Stomach smooth muscle (tissue), 2 donors: ENCODE measurements around the gene GADD45GIP1.
"Not testable (repeated sequence)": the region's sequence is repeated elsewhere in the genome, so short reads cannot be mapped to it uniquely, and the experiment has no call there.

Experiments
- H3K27ac ChIP-seq: one replicate; pipeline ENCODE4 v1.7.0; 2013; ENCODE audit warnings: mild to moderate bottlenecking, low read length, inconsistent platforms
- H3K27me3 ChIP-seq, 2 donors: one replicate each; pipeline ENCODE4 v1.7.0; 2013; ENCODE audit warnings: low read length in 2 of 2; ENCODE audit not compliant: insufficient read depth in 2 of 2, control insufficient read depth in 1 of 2
- H3K36me3 ChIP-seq, 2 donors: one replicate each; pipeline ENCODE4 v1.7.0; 2013; ENCODE audit warnings: low read length in 2 of 2; ENCODE audit not compliant: control insufficient read depth in 2 of 2, insufficient read depth in 2 of 2
- H3K4me1 ChIP-seq: one replicate; pipeline ENCODE4 v1.7.0; 2013; ENCODE audit warnings: low read length; ENCODE audit not compliant: control insufficient read depth, insufficient read depth
- H3K4me3 ChIP-seq, 2 donors: one replicate each; pipeline ENCODE4 v1.7.0; 2013; ENCODE audit warnings: low read length in 2 of 2
- H3K9ac ChIP-seq, 2 donors: one replicate each; pipeline ENCODE4 v1.7.0; 2013; ENCODE audit warnings: low read length in 2 of 2, mild to moderate bottlenecking in 1 of 2
- H3K9me3 ChIP-seq, 2 donors: one replicate each; pipeline ENCODE4 v1.7.0; 2013; ENCODE audit warnings: low read length in 2 of 2; ENCODE audit not compliant: control insufficient read depth in 2 of 2
- donor health status: healthy.
- donor health status: Pancreatic carcinoma.

The GADD45GIP1 gene

DNA sequence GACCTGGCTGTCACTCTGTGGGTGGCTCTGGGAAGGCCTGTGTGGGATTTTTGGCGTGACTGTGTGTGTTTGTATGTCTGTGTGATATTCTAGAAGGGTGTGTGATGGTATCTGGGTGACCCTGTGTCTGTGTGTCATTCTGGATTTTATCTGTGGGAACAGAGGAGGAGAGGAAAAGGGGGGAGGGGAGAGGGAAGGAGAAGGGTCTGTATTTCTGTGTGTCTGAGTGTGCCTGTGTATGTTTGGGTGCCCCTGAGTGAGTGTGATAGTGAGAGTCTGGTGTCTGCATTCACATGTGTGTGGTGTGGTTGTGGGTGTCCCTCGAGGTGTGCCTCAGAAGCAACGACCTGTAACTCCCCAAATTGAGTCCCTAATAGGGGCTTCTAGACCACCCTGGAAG, 30.2 kb upstream of the GADD45GIP1 start:
- Histone ChIP-seq H3K27me3 (no peaks in the 10 kb centered on the region), H3K9me3 (no peaks in the 10 kb centered on the region), H3K27ac (no peak overlapping the region), H3K4me1 (peaks cover 19% of the 10 kb centered on the region), H3K9ac (no peak overlapping the region), H3K4me3 (no peak overlapping the region), H3K36me3 (no peaks in the 10 kb centered on the region)

DNA sequence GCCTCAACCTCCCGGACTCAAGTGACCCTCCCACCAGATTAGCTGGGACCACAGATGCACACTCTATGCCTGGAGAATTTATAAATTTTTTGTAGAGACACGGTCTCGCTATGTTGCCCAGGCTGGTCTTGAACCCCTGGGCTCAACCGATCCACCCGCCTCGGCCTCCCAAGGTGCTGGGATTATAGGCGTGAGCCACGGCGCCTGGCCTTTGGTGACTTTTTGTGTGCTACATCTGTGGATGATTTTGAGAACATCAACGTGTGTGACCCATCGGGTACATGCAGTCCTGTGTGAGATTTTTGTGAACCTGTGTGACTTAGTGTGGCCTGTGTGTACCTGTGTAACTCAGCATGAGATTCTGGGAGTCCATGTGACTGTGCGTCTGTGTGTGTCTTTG, 29.7 kb upstream of the GADD45GIP1 start:
- no peak overlapping the region for H3K4me3 ChIP-seq
- H3K9ac ChIP-seq: no peak overlapping the region
- peaks cover 19% of the 10 kb centered on the region for H3K4me1 ChIP-seq
- no peaks in the 10 kb centered on the region for H3K36me3 ChIP-seq
- no peak overlapping the region for H3K27ac ChIP-seq
- H3K27me3 ChIP-seq: no peaks in the 10 kb centered on the region
- H3K9me3 ChIP-seq: no peaks in the 10 kb centered on the region

DNA sequence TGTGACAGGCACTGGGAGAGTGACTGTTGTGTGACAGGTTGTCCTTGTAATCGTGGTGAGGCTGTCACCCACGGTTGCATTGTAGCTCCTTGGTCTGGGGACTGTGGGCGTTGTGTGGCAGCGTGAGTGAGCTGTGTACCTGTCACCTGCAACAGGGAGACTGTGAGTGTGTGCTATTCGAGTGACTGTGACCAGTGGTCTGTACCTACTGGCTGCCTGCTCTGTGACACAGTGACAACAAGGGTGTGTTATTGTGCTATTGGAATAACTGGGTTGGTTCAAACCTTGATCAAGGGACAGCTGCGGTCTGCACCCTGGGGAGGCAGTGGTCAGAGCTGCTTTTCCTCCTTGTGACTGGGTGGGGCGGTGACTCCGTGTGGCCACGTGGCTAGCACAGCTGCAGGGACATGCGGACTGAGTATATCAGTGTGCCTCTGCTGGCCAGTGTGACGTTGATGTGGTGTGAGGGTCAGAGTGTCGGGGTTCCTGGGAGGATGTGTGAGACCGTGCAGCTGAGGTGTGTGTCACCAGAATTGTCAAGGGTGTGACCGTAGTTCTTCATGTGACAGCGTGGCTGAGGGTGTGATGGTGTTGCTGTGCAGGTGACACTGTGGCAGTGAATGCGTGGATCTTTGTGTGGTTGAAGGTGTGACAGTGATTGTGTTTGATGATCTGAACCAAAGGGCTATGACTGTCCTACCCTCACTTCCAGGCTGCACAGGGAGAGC, 28.2 kb upstream of the GADD45GIP1 start:
- H3K4me3 ChIP-seq: peak overlapping the region in 1 of 2 donors; percentile 22
- no peaks in the 10 kb centered on the region for H3K27me3 ChIP-seq
- no peak overlapping the region for H3K27ac ChIP-seq
- H3K9ac ChIP-seq: no peak overlapping the region
- H3K9me3 ChIP-seq: no peaks in the 10 kb centered on the region
- H3K4me1 ChIP-seq: peaks cover 19% of the 10 kb centered on the region
- no peaks in the 10 kb centered on the region for H3K36me3 ChIP-seq

DNA sequence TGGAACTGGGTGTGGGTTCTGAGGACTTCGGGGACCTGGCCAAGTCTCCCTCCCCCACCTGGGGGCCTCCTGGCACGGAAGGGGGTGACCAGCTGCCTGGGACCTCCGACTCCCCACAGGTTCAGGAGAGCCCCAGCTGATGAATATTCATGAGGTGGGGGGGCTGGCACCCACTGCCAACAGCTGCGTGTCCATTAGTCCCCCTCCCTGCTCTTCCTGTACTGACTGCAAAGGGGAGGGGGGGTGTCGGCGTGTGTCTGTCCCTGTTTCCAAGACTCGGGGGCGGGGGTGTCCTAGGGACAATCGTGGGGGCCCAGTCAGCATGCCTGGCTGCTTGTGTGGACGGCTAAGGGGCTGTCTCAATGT, 27.6 kb upstream of the GADD45GIP1 start:
- Histone ChIP-seq H3K4me3 (no peak overlapping the region), H3K9me3 (no peaks in the 10 kb centered on the region), H3K27ac (no peak overlapping the region), H3K36me3 (no peaks in the 10 kb centered on the region), H3K27me3 (no peaks in the 10 kb centered on the region), H3K9ac (no peak overlapping the region), H3K4me1 (peaks cover 19% of the 10 kb centered on the region)

DNA sequence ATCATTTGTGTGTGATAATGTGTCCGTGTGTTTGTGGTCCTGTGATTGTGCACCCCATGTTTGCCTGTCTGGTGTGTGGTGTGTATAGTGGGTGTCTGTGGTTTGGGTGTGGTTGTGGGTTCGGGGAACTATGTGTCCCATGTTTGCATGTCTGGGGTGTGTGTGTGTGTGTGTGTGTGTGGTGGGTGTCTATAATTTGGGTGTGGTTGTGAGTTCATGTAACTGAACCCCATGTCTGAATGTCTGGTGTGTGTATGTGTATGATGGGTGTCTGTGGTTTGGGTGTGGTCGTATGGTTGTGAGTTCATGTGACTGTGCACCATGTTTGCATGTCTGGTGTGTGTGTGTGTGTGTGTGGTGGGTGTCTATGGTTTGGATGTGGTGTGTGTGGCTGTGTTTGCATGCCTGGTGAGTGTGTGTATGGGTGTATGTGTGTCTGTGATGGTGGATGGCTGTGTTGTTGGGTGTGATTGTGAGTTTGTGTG, 27.2 kb upstream of the GADD45GIP1 start:
- H3K36me3 ChIP-seq: no peaks in the 10 kb centered on the region
- H3K4me3 ChIP-seq: no peak overlapping the region
- H3K9me3 ChIP-seq: no peaks in the 10 kb centered on the region
- H3K27ac ChIP-seq: no peak overlapping the region
- peaks cover 19% of the 10 kb centered on the region for H3K4me1 ChIP-seq
- H3K27me3 ChIP-seq: no peaks in the 10 kb centered on the region
- no peak overlapping the region for H3K9ac ChIP-seq

DNA sequence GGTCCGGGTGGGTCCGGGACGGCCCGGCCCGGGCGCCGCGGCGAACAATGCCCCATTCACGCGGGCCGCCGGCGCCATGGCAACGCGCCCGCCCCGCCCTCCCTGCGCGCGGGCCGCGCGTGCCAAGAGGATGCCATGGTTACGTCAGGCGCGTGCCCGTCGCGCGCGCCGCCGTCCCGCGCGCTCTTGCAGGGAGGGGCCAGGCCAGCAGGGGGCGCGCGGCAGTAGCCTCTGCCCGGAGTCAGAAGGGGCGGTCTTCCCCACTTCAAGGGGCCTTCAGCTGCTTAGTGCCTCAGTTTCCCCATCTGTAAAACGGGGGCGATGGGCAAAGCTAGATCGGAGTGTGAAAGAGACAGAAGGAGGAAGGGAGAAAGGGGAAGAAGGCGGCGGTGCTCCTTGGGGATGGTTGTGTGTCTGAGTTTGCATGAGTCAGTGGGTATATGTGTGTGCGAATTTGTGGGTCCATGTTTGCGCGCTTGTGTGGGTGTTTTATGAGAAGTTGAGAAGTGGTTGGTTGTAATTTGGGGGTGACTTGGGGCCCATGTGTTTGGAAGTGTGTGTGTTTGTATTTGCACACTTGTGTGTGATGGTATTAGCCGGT, 26.6 kb upstream of the GADD45GIP1 start:
- H3K36me3 ChIP-seq: no peaks in the 10 kb centered on the region
- no peaks in the 10 kb centered on the region for H3K27me3 ChIP-seq
- peaks cover 19% of the 10 kb centered on the region for H3K4me1 ChIP-seq
- no peak overlapping the region for H3K27ac ChIP-seq
- no peak overlapping the region for H3K9ac ChIP-seq
- H3K9me3 ChIP-seq: no peaks in the 10 kb centered on the region
- peak overlapping the region; percentile 57 to 61 for H3K4me3 ChIP-seq

DNA sequence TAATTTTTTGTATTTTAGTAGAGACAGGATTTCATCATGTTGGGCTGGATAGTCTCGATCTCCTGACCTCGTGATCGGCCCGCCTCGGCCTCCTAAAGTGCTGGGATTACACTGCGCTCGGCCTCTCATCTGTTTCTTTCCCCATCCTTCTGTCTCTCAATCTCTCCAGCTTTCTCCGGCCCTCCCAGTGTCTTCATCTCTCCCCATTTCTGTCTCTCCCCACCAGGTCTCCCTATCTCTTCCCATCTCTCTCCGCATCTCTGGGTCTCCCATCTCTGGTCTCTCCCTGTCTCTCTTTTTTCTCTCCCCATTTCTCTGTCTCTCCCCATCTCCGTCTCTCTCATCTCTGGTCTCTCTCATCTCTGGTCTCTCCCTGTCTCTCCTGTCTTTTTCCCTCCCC, 26.1 kb upstream of the GADD45GIP1 start:
- Histone ChIP-seq H3K4me3 (peak overlapping the region; percentile 57 to 61), H3K27me3 (no peaks in the 10 kb centered on the region), H3K36me3 (no peaks in the 10 kb centered on the region), H3K9ac (no peak overlapping the region), H3K4me1 (peaks cover 21% of the 10 kb centered on the region), H3K9me3 (no peaks in the 10 kb centered on the region), H3K27ac (no peak overlapping the region)

DNA sequence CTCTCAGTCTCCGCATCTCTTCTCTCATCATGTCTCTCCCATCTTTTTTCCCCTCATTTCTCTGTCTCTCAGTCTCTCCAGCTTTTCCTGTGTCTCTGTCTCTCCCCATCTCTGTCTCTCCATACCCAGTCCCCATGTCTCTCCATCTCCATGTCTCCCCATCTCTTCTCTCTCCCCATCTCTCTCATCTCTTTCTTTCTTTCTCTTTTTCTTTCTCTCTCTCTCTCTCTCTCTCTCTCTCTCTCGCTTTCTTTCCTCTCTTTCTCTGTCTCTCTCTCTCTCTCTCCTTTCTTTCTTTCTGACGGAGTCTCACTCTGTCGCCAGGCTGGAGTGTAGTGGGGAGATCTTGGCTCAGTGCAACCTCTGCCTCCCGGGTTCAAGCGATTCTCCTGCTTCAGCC, 25.6 kb upstream of the GADD45GIP1 start:
- Histone ChIP-seq H3K4me3 (no peak overlapping the region), H3K9me3 (no peaks in the 10 kb centered on the region), H3K9ac (no peak overlapping the region), H3K36me3 (no peaks in the 10 kb centered on the region), H3K4me1 (peaks cover 22% of the 10 kb centered on the region), H3K27me3 (no peaks in the 10 kb centered on the region), H3K27ac (no peak overlapping the region)

DNA sequence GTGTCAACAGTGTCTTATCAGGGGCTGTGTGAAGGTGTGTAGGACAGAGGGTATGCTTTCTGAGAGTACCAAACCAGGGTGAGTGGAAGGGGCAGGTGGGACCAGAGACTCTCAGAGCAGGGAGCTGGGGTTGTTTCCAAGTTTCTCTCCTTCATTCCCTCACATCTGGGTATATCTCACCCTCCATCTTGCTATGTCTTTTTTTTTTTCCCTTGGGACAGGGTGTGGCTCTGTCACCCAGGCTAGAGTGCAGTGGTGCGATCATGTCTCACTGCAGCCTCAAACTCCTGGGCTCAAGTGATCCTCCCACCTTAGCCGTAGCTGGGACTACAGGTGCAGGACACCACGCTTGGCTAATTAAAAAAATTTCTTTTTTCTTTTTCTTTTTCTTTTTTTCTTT, 23.0 kb upstream of the GADD45GIP1 start:
- Histone ChIP-seq H3K9me3 (no peaks in the 10 kb centered on the region), H3K9ac (no peak overlapping the region), H3K4me1 (peaks cover 14% of the 10 kb centered on the region), H3K27ac (no peak overlapping the region), H3K27me3 (no peaks in the 10 kb centered on the region), H3K4me3 (no peak overlapping the region), H3K36me3 (no peaks in the 10 kb centered on the region)

DNA sequence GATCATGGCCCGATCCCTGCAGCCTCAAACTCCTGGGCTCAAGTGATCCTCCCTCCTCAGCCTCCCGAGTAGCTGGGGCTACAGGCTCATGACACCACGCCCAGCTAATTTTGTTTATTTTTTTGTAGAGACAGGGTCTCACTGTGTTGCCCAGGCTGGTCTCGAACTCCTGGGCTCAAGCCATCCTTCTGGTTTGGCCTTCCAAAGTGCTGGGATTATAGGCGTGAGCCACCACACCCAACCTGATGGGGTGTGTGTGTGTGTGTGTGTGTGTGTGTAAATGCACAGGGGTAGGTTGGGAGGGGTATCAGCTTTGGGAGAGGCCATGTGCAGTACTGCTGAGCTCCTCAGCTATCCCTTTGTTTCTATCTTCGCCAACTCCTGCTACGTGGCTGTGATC, 19.1 kb upstream of the GADD45GIP1 start:
- not testable (repeated sequence) for H3K36me3 ChIP-seq, H3K27ac ChIP-seq, H3K27me3 ChIP-seq, H3K9ac ChIP-seq, H3K4me3 ChIP-seq, H3K4me1 ChIP-seq, H3K9me3 ChIP-seq

DNA sequence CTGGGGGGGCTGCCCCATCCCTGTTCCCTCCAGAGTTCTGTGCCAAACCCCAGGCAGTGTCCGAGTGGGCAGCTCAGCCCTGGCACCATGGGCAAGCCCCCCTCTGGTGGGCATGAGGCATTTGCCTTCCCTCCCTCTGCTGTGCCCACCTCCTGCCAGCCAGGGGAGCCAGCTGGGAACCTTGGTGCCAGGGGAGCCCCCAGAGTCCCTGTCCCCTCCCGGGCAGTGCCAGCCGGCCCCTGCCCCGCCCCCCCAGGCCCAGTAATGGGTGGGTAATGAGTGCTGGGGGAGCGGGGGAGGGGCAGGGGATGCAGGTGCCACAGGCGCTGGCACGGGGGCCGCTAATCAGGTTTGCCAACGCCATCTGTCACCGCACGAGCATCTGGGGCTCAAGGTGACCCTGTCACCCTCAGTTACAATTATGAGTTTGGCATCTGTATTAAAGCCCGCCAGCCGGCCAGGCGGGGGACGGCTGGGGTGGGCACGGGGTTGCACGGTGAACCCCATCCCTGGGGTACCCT, 18.3 kb upstream of the GADD45GIP1 start:
- no peak overlapping the region for H3K4me3 ChIP-seq
- H3K27ac ChIP-seq: no peak overlapping the region
- no peaks in the 10 kb centered on the region for H3K36me3 ChIP-seq
- H3K27me3 ChIP-seq: no peaks in the 10 kb centered on the region
- H3K9me3 ChIP-seq: no peaks in the 10 kb centered on the region
- H3K9ac ChIP-seq: no peak overlapping the region
- peaks cover 3% of the 10 kb centered on the region for H3K4me1 ChIP-seq
